CD4-positive, alpha-beta T cell treated with Interleukin-15 for 4 hours (primary cell): ENCODE results near the gene RXRB.
A peak's percentile ranks its signal among the peaks of the same experiment; 100 is the strongest.
"Not testable (repeated sequence)": the region's sequence is repeated elsewhere in the genome, so short reads cannot be mapped to it uniquely, and the experiment has no call there.

ENCODE experiments used
- DNase-seq: peaks from one replicate; pipeline ENCODE4 v3.0.0-alpha.2; 2020; ENCODE audit warnings: low spot score

The RXRB gene

GRCh38 chr6:33200219-33201146 lies at the start of gene RXRB, which contains the start of gene SLC39A7:
Gene RXRB, minus strand, starts transcription at chr6:33200665. Its CDS starts 189 bp downstream, at chr6:33200476.
Gene SLC39A7, plus strand, starts transcription at chr6:33200867. Its CDS starts 379 bp downstream, at chr6:33201246.
- DNase-seq = peak; percentile 100

- DNase-seq = no peak
These were observed 49.5 kb upstream of the RXRB start for GRCh38 chr6:33249732-33250630.

- DNase-seq = peak; percentile 98
These were observed 48.7 kb upstream of the RXRB start for GRCh38 chr6:33248932-33249731.

- DNase-seq = peak; percentile 19
These were observed 48.1 kb upstream of the RXRB start for GRCh38 chr6:33248643-33248931.

- DNase-seq = peak; percentile 91
These were observed 47.6 kb upstream of the RXRB start for GRCh38 chr6:33247977-33248642.

GRCh38 chr6:33243476-33243875 lies 43.0 kb upstream of the RXRB start:
- DNase-seq = no peak

- no peak for DNase-seq
These were observed 41.5 kb upstream of the RXRB start for GRCh38 chr6:33241968-33242367.

GRCh38 chr6:33237741-33238140 lies 37.3 kb upstream of the RXRB start:
- no peak for DNase-seq

- DNase-seq = no peak
These were observed 36.4 kb upstream of the RXRB start for GRCh38 chr6:33236852-33237251.

- no peak for DNase-seq
These were observed 35.9 kb upstream of the RXRB start for GRCh38 chr6:33236328-33236727.

GRCh38 chr6:33235221-33235634 lies 34.8 kb upstream of the RXRB start:
- DNase-seq = no peak

- DNase-seq = not testable (repeated sequence)
These were observed 26.1 kb upstream of the RXRB start for GRCh38 chr6:33226503-33227120.

- no peak for DNase-seq
These were observed 17.2 kb upstream of the RXRB start for GRCh38 chr6:33217681-33218080.

GRCh38 chr6:33217246-33217645 lies 16.8 kb upstream of the RXRB start:
- no peak for DNase-seq

GRCh38 chr6:33216117-33216649 lies 15.7 kb upstream of the RXRB start:
- no peak for DNase-seq

- no peak for DNase-seq
These were observed 15.0 kb upstream of the RXRB start for GRCh38 chr6:33215271-33216116.

GRCh38 chr6:33213989-33214335 lies 13.5 kb upstream of the RXRB start:
- DNase-seq = no peak

- DNase-seq = no peak
These were observed 12.9 kb upstream of the RXRB start for GRCh38 chr6:33213166-33213988.

GRCh38 chr6:33212857-33213165 lies 12.3 kb upstream of the RXRB start:
- no peak for DNase-seq
